D341Med (cell line): ENCODE results near the gene DTX3.
"Not testable (repeated sequence)": the region's sequence is repeated elsewhere in the genome, so short reads cannot be mapped to it uniquely, and the experiment has no call there.

Experiments
- DNase-seq: peaks from one replicate; pipeline ENCODE4 v3.0.0; 2012; ENCODE audit warnings: low spot score

Gene DTX3

GRCh38 chr12:57607958-57608663 is 3.5 kb downstream of the DTX3 start:
- DNase-seq, result peak; percentile 64

- DNase-seq, result no peak
Observed at GRCh38 chr12:57609101-57609780, 4.6 kb downstream of the DTX3 start.

- DNase-seq, result no peak
Observed at GRCh38 chr12:57609781-57610553, 5.3 kb downstream of the DTX3 start.

- peak; percentile 76 for DNase-seq
Observed at GRCh38 chr12:57610554-57611107, 6.0 kb downstream of the DTX3 start.

- DNase-seq, result peak; percentile 95
Observed at GRCh38 chr12:57611108-57611826, 6.6 kb downstream of the DTX3 start, which contains the start of gene ARHGEF25. ARHGEF25 (plus strand) TSS chr12:57611435; CDS start chr12:57611895, 460 bp downstream.

- DNase-seq, result peak; percentile 78
Observed at GRCh38 chr12:57611827-57612710, 7.4 kb downstream of the DTX3 start.

- DNase-seq, result peak; percentile 67
Observed at GRCh38 chr12:57612711-57613426, 8.2 kb downstream of the DTX3 start.

- no peak for DNase-seq
Observed at GRCh38 chr12:57613427-57614109, 8.9 kb downstream of the DTX3 start.

- DNase-seq, result no peak
Observed at GRCh38 chr12:57614178-57614947, 9.7 kb downstream of the DTX3 start.

GRCh38 chr12:57614948-57615500 is 10.4 kb downstream of the DTX3 start:
- DNase-seq, result no peak

- DNase-seq, result no peak
Observed at GRCh38 chr12:57615637-57616036, 11.0 kb downstream of the DTX3 start.

GRCh38 chr12:57616383-57617101 is 11.9 kb downstream of the DTX3 start:
- no peak for DNase-seq

- no peak for DNase-seq
Observed at GRCh38 chr12:57617942-57618341, 13.3 kb downstream of the DTX3 start.

GRCh38 chr12:57618431-57618830 is 13.8 kb downstream of the DTX3 start:
- not testable (repeated sequence) for DNase-seq

- DNase-seq, result no peak
Observed at GRCh38 chr12:57618966-57619433, 14.4 kb downstream of the DTX3 start.

- DNase-seq, result peak; percentile 50
Observed at GRCh38 chr12:57619434-57620244, 15.0 kb downstream of the DTX3 start.
